Activated CD4-positive, alpha-beta T cell treated with anti-CD3 and anti-CD28 coated beads, Interleukin-10, Interleukin-2, amounts not matched to agents 100 ng/mL and 50 ng/mL, durations not matched to agents 16 hours and 8 hours (primary cell): ENCODE results near the gene POLR3A.
A peak's percentile ranks its signal among the peaks of the same experiment; 100 is the strongest.

Experiments
- DNase-seq: peaks from one replicate; pipeline ENCODE4 v3.0.0-alpha.2; 2020

The POLR3A gene

GRCh38 chr10:78045856-78046255 lies 16.5 kb upstream of the POLR3A start:
- DNase-seq: no peak

GRCh38 chr10:78045237-78045636 lies 15.9 kb upstream of the POLR3A start:
- DNase-seq: peak; percentile 68

DNA sequence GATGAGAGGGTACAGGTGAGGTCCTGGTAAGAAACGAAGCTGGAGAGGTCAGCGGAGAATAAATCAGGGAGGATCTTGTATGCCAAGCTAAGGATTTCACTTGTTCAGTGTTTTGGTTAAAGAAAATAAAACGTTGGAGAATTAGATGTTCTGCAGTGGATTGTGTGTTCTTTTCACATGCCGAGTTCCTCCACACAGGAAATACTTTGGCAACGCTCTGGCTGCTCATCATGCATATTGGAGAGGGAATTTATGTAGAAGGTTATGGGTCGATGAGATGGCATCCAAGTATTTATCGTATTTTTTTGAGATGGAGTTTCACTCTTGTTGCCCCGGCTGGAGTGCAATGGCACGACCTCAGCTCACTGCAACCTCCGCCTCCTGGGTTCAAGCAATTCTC lies 15.4 kb upstream of the POLR3A start:
- no peak for DNase-seq

- DNase-seq: no peak
Observed at GRCh38 chr10:78044179-78044578, 14.9 kb upstream of the POLR3A start.

DNA sequence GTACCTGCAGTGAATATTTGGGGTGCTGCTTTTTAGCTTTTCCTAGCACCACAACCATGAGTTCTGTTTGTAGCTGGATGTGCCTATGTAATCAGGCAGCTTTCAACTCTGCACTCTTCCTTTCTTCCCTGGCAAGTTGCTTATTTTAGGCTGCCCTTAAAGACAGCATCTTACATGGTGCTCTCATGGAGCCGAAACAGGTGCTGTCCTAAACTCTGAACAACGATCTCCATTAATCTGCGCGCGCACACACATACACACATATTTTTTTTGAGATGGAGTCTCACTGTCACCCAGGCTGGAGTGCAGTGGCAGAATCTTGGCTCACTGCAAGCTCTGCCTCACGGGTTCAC lies 13.4 kb upstream of the POLR3A start:
- no peak for DNase-seq

- DNase-seq: no peak
Observed at GRCh38 chr10:78042058-78042751, 12.9 kb upstream of the POLR3A start.

DNA sequence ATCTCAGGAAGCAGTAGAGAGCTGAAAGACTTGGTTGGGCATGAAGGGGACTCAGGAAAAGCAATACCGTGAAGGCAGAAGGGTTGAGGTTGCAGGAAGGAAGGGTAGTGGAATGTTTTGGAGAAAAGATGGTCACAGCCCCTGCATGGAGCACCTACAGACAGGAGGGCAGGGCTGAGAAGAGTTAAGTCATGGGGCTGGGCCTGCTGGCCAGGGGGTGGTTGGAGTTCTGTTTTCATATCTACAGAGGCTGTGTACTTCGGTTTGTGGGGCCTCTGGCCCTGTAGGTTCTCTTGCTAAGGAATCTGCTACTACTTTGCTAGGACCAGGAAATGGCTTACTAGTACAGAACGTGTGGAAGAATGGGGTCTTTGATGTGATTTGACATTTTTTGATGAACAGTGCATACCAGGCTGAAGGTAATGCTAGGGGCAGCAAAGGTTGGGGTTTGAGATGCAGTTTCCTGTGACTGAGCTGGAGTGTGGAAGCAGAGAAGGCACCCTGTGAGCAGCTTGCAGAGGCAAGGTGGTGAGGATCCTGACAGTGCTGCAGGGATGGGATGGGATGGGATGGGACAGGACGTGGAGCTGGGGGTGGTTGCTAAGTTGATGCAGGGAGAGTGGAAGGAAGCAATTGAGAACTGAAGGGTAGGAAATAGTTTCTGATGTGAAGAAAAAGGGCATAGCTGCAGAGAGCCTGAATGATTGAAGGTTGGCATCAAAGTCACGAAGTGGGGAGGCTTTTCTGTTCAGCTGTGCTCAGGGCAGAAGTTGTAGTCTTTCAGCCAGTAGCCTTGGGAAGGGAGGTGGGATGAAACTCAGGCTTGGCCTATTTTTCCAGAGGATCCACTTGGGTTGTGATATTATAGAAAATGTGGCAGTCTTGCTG lies 12.1 kb upstream of the POLR3A start:
- no peak for DNase-seq

GRCh38 chr10:78039743-78040142 lies 10.4 kb upstream of the POLR3A start:
- no peak for DNase-seq

DNA sequence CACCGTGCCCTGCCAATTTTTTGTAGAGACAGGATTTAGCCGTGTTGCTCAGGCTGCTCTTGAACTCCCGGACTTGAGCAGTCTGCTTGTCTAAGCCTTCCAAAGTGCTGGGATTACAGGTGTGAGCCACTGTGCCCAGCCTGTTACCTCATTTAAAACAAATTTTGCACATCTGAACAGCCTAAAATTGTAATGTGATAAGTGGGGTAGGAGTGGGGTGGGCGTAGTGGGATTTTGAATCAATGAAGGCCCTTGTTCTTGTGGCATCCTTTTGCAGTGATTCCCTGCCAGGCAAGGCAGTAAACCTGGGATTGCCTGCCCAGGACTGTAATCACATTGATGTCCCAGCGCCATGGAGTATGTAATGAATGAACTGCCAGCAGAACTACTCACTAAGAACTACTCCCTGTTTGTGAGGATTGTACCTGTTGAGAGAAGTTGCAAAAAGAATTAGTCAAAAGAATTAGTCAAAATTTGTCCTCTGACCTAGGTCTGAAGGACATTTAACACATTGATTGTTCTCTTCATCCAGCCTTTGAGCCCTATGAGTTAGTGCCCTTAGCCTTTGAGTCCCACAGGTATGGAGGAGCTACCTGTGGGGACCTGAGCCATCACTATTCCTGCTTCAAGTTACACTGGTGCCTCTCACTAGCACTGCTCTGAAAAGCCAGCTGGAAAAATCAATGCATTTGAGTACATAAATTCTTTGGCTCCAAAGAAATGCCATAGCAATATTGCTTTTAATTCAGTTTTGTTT lies 9.7 kb upstream of the POLR3A start:
- no peak for DNase-seq

DNA sequence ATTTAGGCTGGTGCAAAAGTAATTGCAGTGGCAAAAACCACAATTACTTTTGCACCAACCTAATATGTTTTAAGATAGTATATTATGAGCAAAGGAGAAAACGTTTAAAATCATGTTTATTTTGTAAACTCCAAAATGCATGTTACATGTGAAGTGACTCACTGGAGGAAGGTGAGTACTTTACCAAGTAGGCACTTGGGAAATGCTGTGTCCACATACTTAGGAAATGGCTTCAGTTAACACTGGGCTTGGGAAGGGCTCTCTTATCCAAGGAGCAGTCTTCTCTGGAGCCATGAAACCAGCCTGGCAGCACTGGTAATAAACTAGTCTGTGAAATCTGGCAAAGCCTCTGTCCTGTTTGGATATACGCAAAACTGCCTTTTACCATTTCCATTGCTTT lies 8.8 kb upstream of the POLR3A start:
- DNase-seq: no peak

DNA sequence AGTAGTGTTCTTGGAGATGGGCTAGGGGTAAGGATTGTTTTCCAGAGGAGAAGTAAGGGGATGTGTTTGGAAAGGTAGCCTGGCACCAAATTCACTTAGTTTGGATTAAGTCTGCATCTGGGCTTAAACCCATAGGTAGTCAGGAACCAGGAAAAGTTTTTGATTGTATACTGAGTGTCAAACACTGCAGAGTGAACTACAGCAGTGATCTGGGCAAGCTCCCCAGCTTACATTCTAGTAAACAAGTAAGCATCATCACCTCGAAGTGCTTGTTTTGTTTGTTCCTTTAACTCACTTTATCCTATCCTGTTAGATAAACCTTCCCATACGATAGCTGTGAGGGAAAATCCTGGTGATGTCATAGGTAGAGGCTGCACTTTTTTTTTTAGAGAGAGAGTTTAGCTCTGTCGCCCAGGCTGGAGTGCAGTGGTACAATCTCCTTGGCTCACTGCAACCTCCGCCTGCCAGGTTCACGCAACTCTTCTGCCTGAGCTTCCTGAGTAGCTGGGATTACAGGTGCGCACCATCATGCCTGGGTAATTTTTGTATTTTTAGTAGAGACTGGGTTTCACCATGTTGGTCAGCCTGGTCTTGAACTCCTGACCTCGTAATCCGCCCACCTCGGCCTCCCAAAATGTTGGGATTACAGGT lies 6.7 kb upstream of the POLR3A start:
- DNase-seq: no peak

DNA sequence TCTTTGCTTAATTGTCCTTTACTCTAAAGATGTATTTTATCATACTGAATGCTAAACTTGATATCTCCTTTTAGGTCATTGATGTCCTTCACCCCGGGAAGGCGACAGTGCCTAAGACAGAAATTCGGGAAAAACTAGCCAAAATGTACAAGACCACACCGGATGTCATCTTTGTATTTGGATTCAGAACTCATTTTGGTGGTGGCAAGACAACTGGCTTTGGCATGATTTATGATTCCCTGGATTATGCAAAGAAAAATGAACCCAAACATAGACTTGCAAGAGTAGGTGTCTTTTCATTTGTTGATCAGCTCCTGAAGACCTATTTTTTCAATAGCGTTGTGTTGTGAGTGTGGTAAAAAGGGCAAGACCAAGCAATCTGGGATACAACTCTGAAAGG lies 6.1 kb upstream of the POLR3A start:
- no peak for DNase-seq

DNA sequence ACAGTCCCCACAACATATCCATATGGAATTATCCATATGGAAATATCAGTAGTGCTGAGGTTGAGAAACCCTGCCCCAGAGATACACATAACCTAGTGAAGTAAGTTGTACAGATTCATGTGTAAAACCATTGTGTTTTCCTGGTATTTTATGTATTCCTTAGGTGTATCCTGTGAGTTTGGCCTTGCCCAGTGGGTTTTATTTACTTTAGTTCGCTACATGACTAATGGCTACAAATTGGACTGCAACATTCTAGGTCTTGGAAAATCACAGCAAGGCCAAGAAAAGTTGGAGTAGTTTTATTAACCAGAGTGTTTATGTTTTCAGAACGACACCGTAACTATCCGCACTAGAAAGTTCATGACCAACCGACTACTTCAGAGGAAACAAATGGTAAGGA lies 5.7 kb upstream of the POLR3A start:
- DNase-seq: no peak

- peak; percentile 97 for DNase-seq
Observed at GRCh38 chr10:78033637-78034470, 4.5 kb upstream of the POLR3A start, which contains the start of gene RPS24. Gene RPS24 (plus strand): TSS chr10:78033863. CDS start chr10:78033902, 39 bp downstream.

DNA sequence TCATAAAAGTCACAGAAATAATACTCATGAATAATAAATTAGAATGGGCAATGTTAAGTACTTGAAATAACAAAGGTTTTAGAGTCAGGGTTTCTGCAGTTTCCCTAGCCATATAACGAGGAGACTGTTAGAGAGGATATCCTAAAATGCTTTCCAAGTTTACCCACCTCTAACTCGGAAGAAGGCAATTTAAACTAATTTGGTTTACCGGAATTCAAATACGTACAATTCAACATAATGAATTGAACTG lies 4.0 kb upstream of the POLR3A start:
- no peak for DNase-seq

- DNase-seq: no peak
Observed at GRCh38 chr10:78028438-78029268, 662 bp downstream of the POLR3A start.

GRCh38 chr10:78025685-78026364 lies 3.5 kb downstream of the POLR3A start:
- no peak for DNase-seq

DNA sequence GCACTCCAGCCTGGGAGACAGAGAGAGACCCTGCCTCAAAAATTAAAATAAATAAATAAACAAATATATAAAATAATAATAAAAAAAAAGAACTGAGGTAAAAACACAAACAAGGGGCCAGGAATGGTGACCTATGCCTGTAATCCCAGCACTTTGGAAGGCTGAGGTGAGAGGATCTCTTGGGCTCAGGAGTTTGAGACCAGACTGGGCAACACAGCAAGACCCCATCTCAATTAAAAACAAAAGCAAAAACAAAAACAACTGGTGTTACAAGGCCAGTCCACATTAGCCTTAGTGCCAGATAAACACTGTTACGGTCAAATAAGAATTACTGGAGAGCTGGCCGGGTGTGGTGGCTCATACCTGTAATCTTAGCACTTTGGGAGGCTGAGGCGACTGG lies 5.6 kb downstream of the POLR3A start:
- no peak for DNase-seq

DNA sequence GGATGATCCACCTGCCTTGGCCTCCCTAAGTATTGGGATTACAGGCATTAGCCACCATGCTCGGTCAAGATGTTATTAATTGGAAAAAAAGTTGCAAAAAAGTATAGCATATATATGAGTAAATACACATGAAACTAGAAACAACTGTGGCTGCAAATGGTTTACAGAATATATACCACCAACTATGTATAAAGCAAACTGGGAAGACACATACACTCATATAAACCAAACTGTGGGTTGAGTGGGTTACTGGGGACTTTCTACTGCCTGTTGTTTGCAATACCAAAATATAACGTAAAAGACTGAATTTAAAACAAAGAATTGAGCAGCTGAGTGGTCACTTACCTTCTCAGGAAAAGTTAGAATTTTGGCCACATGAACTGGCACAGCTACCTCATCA lies 8.1 kb downstream of the POLR3A start:
- no peak for DNase-seq

GRCh38 chr10:78019264-78019663 lies 10.1 kb downstream of the POLR3A start:
- DNase-seq: no peak

- no peak for DNase-seq
Observed at GRCh38 chr10:78017856-78018255, 11.5 kb downstream of the POLR3A start.
